SK-N-SH treated with all-trans-retinoic acid at 6 μM for 48 hours (cell line): ENCODE data around the gene MALT1.

Experiments
- BACH2 ChIP-seq: fragments of 250-450 bp; sonication (Bioruptor Pico); IDR thresholded peaks from 2 replicates; pipeline ENCODE4 v1.9.0; 2021; ENCODE audit warnings: mild to moderate bottlenecking, borderline replicate concordance
- RARB ChIP-seq: fragments of 250-450 bp; sonication (Bioruptor Pico); IDR thresholded peaks from 2 replicates; pipeline ENCODE4 v1.8.0; 2021; ENCODE audit warnings: mild to moderate bottlenecking, moderate library complexity
- ZC3H10 ChIP-seq: fragments of 250-450 bp; sonication (Bioruptor Pico); IDR thresholded peaks from 2 replicates; pipeline ENCODE4 v1.5.1; 2021; ENCODE audit warnings: mild to moderate bottlenecking, moderate library complexity
- ZFP3 ChIP-seq: fragments of 250-450 bp; sonication (Bioruptor Pico); IDR thresholded peaks from 2 replicates; pipeline ENCODE4 v1.5.0; 2020; ENCODE audit warnings: mild to moderate bottlenecking, moderate library complexity
- ZNF565 ChIP-seq: fragments of 450-650 bp; formaldehyde crosslinking; conservative IDR thresholded peaks from 2 replicates; pipeline ENCODE4 v1.5.0; 2020; ENCODE audit warnings: low read depth, mild to moderate bottlenecking, moderate library complexity
- TF ChIP-seq, protein P1 (sequence below): fragments of 250-450 bp; sonication (Bioruptor Pico); IDR thresholded peaks from 2 replicates; pipeline ENCODE4 v1.5.1; 2021; ENCODE audit warnings: mild to moderate bottlenecking, moderate library complexity
- TF ChIP-seq, protein P2 (sequence below): fragments of 250-450 bp; sonication (Bioruptor Pico); IDR thresholded peaks from 2 replicates; pipeline ENCODE4 v1.5.0; 2020; ENCODE audit warnings: mild to moderate bottlenecking, moderate library complexity
- TF ChIP-seq, protein P3 (sequence below): fragments of 250-450 bp; sonication (Bioruptor Pico); IDR thresholded peaks from 2 replicates; pipeline ENCODE4 v1.5.1; 2020; ENCODE audit warnings: low read depth, mild to moderate bottlenecking, moderate library complexity
- TF ChIP-seq, protein P4 (sequence below): fragments of 250-450 bp; sonication (Bioruptor Pico); IDR thresholded peaks from 2 replicates; pipeline ENCODE4 v1.8.0; 2021; ENCODE audit warnings: low read depth, mild to moderate bottlenecking, moderate library complexity, borderline replicate concordance

DNA sequence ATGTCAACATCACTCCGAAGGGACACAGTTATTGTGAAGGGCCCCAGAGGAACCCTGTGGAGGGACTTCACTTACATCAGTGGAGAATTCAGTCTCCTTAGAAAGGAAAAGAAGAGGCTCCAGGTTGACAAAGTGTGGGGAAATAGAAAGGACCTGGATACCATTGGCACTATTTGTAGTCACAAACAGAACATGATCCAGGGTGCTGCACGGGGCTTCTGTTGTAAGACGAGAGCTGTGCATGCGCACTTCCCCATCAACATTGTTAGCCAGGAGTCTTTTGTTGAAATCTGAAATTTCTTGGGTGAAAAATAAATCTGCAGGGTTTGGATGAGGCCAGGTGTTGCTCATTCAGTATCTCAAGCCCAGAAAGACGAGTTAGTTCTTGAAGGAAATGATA, 40.0 kb upstream of the MALT1 start:
- TF ChIP-seq, protein P1, sequence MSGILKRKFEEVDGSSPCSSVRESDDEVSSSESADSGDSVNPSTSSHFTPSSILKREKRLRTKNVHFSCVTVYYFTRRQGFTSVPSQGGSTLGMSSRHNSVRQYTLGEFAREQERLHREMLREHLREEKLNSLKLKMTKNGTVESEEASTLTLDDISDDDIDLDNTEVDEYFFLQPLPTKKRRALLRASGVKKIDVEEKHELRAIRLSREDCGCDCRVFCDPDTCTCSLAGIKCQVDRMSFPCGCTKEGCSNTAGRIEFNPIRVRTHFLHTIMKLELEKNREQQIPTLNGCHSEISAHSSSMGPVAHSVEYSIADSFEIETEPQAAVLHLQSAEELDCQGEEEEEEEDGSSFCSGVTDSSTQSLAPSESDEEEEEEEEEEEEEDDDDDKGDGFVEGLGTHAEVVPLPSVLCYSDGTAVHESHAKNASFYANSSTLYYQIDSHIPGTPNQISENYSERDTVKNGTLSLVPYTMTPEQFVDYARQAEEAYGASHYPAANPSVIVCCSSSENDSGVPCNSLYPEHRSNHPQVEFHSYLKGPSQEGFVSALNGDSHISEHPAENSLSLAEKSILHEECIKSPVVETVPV: no peak
- no peak for TF ChIP-seq ZNF565 (CRISPR knock-in tag)
- TF ChIP-seq BACH2 (CRISPR knock-in tag): no peak
- TF ChIP-seq, protein P2, sequence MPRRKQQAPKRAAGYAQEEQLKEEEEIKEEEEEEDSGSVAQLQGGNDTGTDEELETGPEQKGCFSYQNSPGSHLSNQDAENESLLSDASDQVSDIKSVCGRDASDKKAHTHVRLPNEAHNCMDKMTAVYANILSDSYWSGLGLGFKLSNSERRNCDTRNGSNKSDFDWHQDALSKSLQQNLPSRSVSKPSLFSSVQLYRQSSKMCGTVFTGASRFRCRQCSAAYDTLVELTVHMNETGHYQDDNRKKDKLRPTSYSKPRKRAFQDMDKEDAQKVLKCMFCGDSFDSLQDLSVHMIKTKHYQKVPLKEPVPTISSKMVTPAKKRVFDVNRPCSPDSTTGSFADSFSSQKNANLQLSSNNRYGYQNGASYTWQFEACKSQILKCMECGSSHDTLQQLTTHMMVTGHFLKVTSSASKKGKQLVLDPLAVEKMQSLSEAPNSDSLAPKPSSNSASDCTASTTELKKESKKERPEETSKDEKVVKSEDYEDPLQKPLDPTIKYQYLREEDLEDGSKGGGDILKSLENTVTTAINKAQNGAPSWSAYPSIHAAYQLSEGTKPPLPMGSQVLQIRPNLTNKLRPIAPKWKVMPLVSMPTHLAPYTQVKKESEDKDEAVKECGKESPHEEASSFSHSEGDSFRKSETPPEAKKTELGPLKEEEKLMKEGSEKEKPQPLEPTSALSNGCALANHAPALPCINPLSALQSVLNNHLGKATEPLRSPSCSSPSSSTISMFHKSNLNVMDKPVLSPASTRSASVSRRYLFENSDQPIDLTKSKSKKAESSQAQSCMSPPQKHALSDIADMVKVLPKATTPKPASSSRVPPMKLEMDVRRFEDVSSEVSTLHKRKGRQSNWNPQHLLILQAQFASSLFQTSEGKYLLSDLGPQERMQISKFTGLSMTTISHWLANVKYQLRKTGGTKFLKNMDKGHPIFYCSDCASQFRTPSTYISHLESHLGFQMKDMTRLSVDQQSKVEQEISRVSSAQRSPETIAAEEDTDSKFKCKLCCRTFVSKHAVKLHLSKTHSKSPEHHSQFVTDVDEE (CRISPR knock-in tag): no peak
- no peak for TF ChIP-seq ZFP3
- TF ChIP-seq ZC3H10 (CRISPR knock-in tag): no peak
- TF ChIP-seq, protein P3, sequence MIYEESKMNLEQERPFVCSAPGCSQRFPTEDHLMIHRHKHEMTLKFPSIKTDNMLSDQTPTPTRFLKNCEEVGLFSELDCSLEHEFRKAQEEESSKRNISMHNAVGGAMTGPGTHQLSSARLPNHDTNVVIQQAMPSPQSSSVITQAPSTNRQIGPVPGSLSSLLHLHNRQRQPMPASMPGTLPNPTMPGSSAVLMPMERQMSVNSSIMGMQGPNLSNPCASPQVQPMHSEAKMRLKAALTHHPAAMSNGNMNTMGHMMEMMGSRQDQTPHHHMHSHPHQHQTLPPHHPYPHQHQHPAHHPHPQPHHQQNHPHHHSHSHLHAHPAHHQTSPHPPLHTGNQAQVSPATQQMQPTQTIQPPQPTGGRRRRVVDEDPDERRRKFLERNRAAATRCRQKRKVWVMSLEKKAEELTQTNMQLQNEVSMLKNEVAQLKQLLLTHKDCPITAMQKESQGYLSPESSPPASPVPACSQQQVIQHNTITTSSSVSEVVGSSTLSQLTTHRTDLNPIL (CRISPR knock-in tag): no peak
- TF ChIP-seq RARB (CRISPR knock-in tag): no peak
- TF ChIP-seq, protein P4, sequence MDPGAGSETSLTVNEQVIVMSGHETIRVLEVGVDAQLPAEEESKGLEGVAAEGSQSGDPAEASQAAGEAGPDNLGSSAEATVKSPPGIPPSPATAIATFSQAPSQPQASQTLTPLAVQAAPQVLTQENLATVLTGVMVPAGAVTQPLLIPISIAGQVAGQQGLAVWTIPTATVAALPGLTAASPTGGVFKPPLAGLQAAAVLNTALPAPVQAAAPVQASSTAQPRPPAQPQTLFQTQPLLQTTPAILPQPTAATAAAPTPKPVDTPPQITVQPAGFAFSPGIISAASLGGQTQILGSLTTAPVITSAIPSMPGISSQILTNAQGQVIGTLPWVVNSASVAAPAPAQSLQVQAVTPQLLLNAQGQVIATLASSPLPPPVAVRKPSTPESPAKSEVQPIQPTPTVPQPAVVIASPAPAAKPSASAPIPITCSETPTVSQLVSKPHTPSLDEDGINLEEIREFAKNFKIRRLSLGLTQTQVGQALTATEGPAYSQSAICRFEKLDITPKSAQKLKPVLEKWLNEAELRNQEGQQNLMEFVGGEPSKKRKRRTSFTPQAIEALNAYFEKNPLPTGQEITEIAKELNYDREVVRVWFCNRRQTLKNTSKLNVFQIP: no peak
